GM15510 (cell line): ENCODE data around the gene HSD17B12.

Source experiments
- POLR2A ChIP-seq: IDR thresholded peaks from 3 replicates; pipeline ENCODE4 v1.6.1; 2011; ENCODE audit warnings: borderline replicate concordance; ENCODE audit not compliant: insufficient read length; ENCODE audit errors: extremely low read depth

Gene HSD17B12

DNA sequence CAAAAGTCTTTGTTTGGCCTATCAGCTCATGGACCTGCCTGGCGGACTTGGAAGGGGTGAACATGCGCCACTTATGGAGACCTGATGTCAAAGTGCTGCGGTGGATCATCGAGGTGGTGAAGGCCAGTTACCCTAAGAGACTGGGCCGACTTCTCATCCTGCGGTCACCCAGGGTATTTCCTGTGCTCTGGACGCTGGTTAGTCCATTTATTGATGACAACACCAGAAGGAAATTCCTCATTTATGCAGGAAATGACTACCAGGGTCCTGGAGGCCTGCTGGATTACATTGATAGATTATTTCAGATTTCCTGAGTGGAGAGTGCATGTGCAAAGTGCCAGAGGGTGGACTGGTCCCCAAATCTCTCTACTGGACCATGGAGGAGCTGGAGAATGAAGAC is 218.0 kb downstream of the HSD17B12 start:
- TF ChIP-seq POLR2A: no peak

DNA sequence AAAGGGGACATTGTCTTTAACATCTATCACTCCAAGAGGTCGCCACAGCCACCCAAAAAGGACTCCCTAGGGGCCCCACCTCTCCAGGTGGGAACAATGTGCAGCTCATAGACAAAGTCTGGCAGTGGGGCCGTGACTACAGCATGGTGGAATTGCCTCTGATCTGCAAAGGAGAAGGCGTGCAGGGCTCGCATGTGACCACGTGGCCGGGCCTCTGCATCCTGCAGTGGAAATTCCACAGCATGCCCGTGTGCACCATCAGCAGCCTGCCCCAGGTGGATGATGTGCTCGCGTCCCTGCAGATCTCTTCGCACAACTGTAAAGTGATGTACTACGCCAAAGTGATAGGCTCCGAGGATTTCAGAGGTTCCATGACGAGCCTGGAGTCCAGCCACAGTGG is 218.6 kb downstream of the HSD17B12 start:
- no peak for TF ChIP-seq POLR2A

DNA sequence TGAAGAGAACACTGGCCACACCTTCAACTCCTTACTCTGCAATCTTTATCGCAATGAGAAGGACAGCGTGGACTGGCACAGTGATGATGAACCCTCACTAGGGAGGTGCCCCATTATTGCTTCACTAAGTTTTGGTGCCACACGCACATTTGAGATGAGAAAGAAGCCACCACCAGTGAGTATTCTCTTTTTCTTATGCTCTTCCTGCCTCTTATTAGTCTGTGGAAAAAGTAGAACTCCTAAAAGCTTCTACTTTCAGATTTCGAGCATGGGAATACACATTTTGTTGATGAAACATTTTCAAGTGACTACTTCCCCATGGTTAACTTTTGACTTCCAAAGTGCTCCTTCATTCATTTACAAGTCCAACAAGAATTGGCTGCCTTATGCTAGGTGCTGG is 221.0 kb downstream of the HSD17B12 start:
- no peak for TF ChIP-seq POLR2A

DNA sequence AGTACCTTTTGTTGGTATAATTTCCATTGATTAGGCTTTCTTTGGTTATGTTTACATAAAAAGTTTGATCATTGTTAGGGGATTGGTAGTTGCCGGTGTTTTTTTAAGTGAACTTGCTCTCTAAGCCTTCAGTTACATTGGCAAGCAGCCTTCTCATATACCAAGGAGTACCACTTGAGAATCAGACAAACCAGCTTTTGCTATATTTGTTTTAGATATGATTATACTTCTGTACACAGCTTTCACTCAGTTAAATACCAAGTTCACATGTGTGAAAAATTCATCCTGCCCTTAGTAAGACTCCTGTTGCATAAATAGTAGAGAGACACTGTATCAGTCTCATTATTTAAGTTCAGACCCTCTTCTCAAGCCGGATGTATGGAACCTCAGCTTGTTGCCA is 222.5 kb downstream of the HSD17B12 start:
- TF ChIP-seq POLR2A: no peak

DNA sequence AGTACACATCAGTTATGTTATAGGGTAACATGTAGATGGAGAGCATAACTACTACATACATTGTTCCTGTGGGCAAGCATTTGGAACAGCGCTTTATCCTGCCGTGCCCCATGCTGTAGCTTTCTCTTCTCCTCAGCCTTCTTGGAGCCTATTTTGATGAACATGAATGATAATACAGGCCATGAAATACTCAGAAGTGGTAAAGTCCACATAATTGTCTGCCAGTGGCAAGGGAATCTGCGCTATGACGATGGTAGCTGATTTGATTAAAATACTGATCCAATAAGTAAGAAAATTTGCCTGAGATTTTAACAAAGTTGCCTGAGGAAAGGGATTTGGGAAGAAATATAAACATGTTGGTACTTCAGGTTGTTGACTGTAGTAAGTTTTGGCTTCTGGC is 223.4 kb downstream of the HSD17B12 start:
- TF ChIP-seq POLR2A: no peak

DNA sequence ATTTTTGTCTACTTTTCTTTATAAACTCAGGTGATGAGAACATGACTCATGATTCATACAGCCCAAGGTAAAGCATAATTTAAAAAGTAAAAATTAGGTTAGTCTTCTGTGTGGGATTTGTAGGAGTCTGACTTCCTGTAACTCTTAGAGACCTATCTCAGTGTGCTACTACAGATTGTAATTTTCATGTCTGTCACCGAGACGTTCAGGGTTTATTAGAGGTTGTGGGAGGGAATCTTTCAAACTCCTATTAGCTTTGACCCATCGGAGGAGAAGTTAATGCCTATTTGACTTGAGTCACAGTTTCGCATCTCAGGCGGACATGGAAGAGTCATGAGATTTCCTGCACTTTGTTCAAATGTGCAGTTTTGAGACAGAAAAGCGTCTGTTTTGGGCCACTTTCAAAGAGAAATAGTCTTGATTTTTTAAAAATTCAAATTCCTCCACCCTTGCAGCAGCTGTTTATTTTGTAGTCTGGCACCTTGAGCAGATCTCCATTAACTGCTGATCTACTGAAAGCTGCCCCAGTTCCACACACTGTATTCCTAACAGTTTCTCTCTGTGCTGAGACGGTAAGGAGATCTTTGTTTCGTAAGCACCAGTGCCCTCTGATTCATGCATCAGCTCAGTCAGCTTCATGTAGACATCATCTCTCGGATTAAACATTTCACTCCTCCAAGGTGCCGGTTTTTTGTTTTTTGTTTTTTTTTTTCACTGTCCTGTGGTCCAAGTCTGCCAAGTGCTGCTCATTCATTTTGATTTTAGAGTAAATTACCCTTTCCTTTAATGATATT is 224.4 kb downstream of the HSD17B12 start:
- no peak for TF ChIP-seq POLR2A

DNA sequence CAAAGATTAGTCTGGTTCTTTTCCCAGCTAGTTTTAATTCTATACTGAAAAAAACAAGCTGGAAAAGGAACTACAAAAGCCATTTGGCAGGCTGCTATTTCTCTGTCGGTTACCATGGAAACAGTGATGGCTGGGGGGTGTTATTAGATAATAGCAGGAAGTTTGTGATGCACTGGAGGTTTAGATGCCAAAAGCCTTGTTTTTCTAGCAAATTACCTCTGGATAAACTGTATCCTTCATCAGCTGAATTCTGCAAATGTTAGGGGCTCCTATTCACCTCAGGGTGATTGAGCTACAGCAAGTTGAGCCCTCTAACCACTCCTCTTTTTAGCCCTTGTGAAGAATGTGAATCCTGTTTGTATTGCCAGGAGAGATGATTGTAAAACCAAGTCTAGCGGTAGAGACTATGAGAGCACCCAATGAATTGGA is 225.3 kb downstream of the HSD17B12 start:
- TF ChIP-seq POLR2A: no peak
